22Rv1 (cell line): Measurements from ENCODE around the gene PACSIN3.

Experiments used
- CTCF ChIP-seq: fragments of 450-650 bp; IDR thresholded peaks from 2 replicates; pipeline ENCODE4 v1.5.1; 2017; ENCODE audit warnings: mild to moderate bottlenecking
- ZFX ChIP-seq: fragments of 450-650 bp; IDR thresholded peaks from 2 replicates; pipeline ENCODE4 v1.6.1; 2017; ENCODE audit warnings: antibody characterized with exemption, borderline replicate concordance

GRCh38 chr11:47136921-47137320, 49.3 kb downstream of the PACSIN3 start:
- TF ChIP-seq CTCF: no peak
- TF ChIP-seq ZFX: no peak
